PC-3 (cell line): ENCODE results near the gene MECR. TPM values are rescaled to one million over a fixed set of nuclear protein-coding genes. Genes with fewer than 3 reads are reported as not detected.

ENCODE experiments used
- ATAC-seq: fragments of 200-7000 bp; cut with Tn5 transposase; 2 replicates; pipeline ENCODE4 v1.9.1; 2020; ENCODE audit warnings: mild to moderate bottlenecking, moderate library complexity
- BruUV-seq: library from RNA; stranded (reverse); fragments of 400-500 nt; replicated peaks from 2 replicates; lab custom pipeline; 2021; lab: Mats Ljungman, UMichigan
- CTCF ChIA-PET: fragments of 300-600 bp; sonication (Branson Sonifier 250); formaldehyde crosslinking; loops from one replicate; lab custom pipeline; 2022; ENCODE audit warnings: antibody characterized with exemption; lab: Charles Lee
- POLR2A ChIA-PET: fragments of 300-600 bp; sonication (Branson Sonifier 250); formaldehyde crosslinking; loops from one replicate; lab custom pipeline; 2022; ENCODE audit warnings: antibody characterized with exemption; ENCODE audit not compliant: unreplicated experiment; lab: Charles Lee
- DNase-seq: peaks from one replicate; pipeline ENCODE4 v3.0.0-alpha.2; 2015
- H2AFZ ChIP-seq: fragments of 300-600 bp; sonication (generic); 2 replicates; pipeline ENCODE4 v1.6.0; 2016; ENCODE audit warnings: antibody characterized with exemption, low read length
- H3F3A ChIP-seq: fragments of 300-600 bp; sonication (generic); one replicate; pipeline ENCODE4 v1.6.0; 2017; ENCODE audit warnings: antibody characterized with exemption, low read length, control low read depth, mild to moderate bottlenecking; ENCODE audit not compliant: unreplicated experiment
- H3K27ac ChIP-seq: fragments of 300-600 bp; sonication (generic); 2 replicates; pipeline ENCODE4 v1.5.1; 2016; ENCODE audit warnings: mild to moderate bottlenecking, low read length
- H3K27me3 ChIP-seq: fragments of 300-600 bp; sonication (generic); 2 replicates; pipeline ENCODE4 v1.6.1; 2016; ENCODE audit warnings: low read length, mixed read lengths
- H3K36me3 ChIP-seq: fragments of 300-600 bp; sonication (generic); 2 replicates; pipeline ENCODE4 v1.6.1; 2016; ENCODE audit warnings: low read depth, mixed run types, low read length, mixed read lengths
- H3K4me1 ChIP-seq: fragments of 300-600 bp; sonication (generic); 2 replicates; pipeline ENCODE4 v1.5.1; 2016; ENCODE audit warnings: low read length; ENCODE audit not compliant: insufficient read depth
- H3K4me2 ChIP-seq: fragments of 300-600 bp; sonication (generic); 2 replicates; pipeline ENCODE4 v1.6.0; 2016; ENCODE audit warnings: low read length
- H3K4me3 ChIP-seq: fragments of 300-600 bp; sonication (generic); 2 replicates; pipeline ENCODE4 v1.5.1; 2016; ENCODE audit warnings: mild to moderate bottlenecking, low read length, mixed read lengths
- H3K79me2 ChIP-seq: fragments of 300-600 bp; sonication (generic); 2 replicates; pipeline ENCODE4 v1.6.1; 2017; ENCODE audit warnings: low read length, mixed read lengths
- H3K9ac ChIP-seq: fragments of 300-600 bp; sonication (generic); 2 replicates; pipeline ENCODE4 v1.6.0; 2016; ENCODE audit warnings: mild to moderate bottlenecking, low read length
- H3K9me2 ChIP-seq: fragments of 300-600 bp; sonication (generic); replicated peaks from 2 replicates; pipeline ENCODE4 v1.6.1; 2016; ENCODE audit warnings: mixed run types, low read length, mixed read lengths
- H3K9me3 ChIP-seq: fragments of 300-600 bp; sonication (generic); 2 replicates; pipeline ENCODE4 v1.6.1; 2016; ENCODE audit warnings: low read length, mixed read lengths
- H4K20me1 ChIP-seq: fragments of 300-600 bp; sonication (generic); 2 replicates; pipeline ENCODE4 v1.6.1; 2016; ENCODE audit warnings: low read length, mixed read lengths
- CTCF ChIP-seq: fragments of 300-600 bp; sonication (generic); conservative IDR thresholded peaks from 2 replicates; pipeline ENCODE4 v1.5.1; 2017; ENCODE audit warnings: antibody characterized with exemption, low read depth, mild to moderate bottlenecking, low read length
- EZH2 ChIP-seq: fragments of 300-600 bp; sonication (generic); IDR thresholded peaks from one replicate; pipeline ENCODE4 v1.6.1; 2017; ENCODE audit warnings: antibody characterized with exemption, mild to moderate bottlenecking, low read length; ENCODE audit not compliant: unreplicated experiment
- EZH2phosphoT487 ChIP-seq: fragments of 300-600 bp; sonication (generic); IDR thresholded peaks from 2 replicates; pipeline ENCODE4 v1.6.1; 2018; ENCODE audit warnings: mild to moderate bottlenecking, antibody characterized with exemption, low read length, borderline replicate concordance
- intact Hi-C: fragments of 100-400 bp; cut with micrococcal nuclease; formaldehyde crosslinking; loops from 2 replicates; pipeline ENCODE4 v1.9.0; 2023
- total RNA-seq: library from RNA; depleted of rRNA; stranded (reverse); fragments of >200 nt; gene quantifications from 2 replicates; pipeline ENCODE4 v1.2.3, GENCODE V29; 2014

The MECR gene
- total RNA-seq, 1 experiment from 2014 or later: 30.5 TPM

GRCh38 chr1:29267321-29268070, 36.8 kb upstream of the MECR start:
- Histone ChIP-seq H3K4me3 (no peak overlapping the region), H3K27me3 (no peaks in the 10 kb centered on the region), H4K20me1 (no peaks in the 10 kb centered on the region), H3K9me2 (no peaks in the 10 kb centered on the region), H3K9ac (no peak overlapping the region), H3K4me1 (peaks cover 24% of the 10 kb centered on the region), H3K9me3 (no peaks in the 10 kb centered on the region), H2AFZ (no peak overlapping the region), H3F3A (no peaks in the 10 kb centered on the region), H3K36me3 (no peaks in the 10 kb centered on the region), H3K4me2 (no peak overlapping the region), H3K79me2 (no peaks in the 10 kb centered on the region), H3K27ac (no peak overlapping the region)
- ChIA-PET CTCF (no interaction called here), POLR2A (interaction anchor here (0.6 kb wide), 1 partner anchor 1874 kb away, joined by 5 read pairs; no protein-coding TSS in a partner anchor)
- DNase-seq (no peak), ATAC-seq (no peak)
- no peak for TF ChIP-seq EZH2
- TF ChIP-seq CTCF: no peak
- TF ChIP-seq EZH2phosphoT487: no peak
- no TSS peak for BruUV-seq
- intact Hi-C loops: no loop called here

GRCh38 chr1:29266912-29267311, 36.2 kb upstream of the MECR start:
- Histone ChIP-seq H4K20me1 (no peaks in the 10 kb centered on the region), H3K27ac (no peak overlapping the region), H3K79me2 (no peaks in the 10 kb centered on the region), H2AFZ (no peak overlapping the region), H3K4me1 (peaks cover 18% of the 10 kb centered on the region), H3K4me3 (no peak overlapping the region), H3K9me3 (no peaks in the 10 kb centered on the region), H3K4me2 (no peak overlapping the region), H3K9me2 (no peaks in the 10 kb centered on the region), H3K36me3 (no peaks in the 10 kb centered on the region), H3F3A (no peaks in the 10 kb centered on the region), H3K9ac (no peak overlapping the region), H3K27me3 (no peaks in the 10 kb centered on the region)
- intact Hi-C loops: no loop called here
- TF ChIP-seq EZH2phosphoT487: no peak
- no peak for TF ChIP-seq CTCF
- no peak for TF ChIP-seq EZH2
- no TSS peak for BruUV-seq
- ChIA-PET CTCF (no interaction called here), POLR2A (interaction anchor here (0.5 kb wide), 1 partner anchor 36 kb away, joined by 3 read pairs; the partner anchor contains the start of gene MECR)
- ATAC-seq (no peak), DNase-seq (no peak)

- no peaks in the 10 kb centered on the region for H4K20me1 ChIP-seq
- no peak overlapping the region for H3K27ac ChIP-seq
- no peak overlapping the region for H3K4me2 ChIP-seq
- H3K4me3 ChIP-seq: no peak overlapping the region
- POLR2A ChIA-PET: no interaction called here
- no peak for TF ChIP-seq CTCF
- no peak for TF ChIP-seq EZH2
- no peak for TF ChIP-seq EZH2phosphoT487
- no peak overlapping the region for H2AFZ ChIP-seq
- H3K9me3 ChIP-seq: no peaks in the 10 kb centered on the region
- no peaks in the 10 kb centered on the region for H3K9me2 ChIP-seq
- H3K9ac ChIP-seq: no peak overlapping the region
- no peaks in the 10 kb centered on the region for H3F3A ChIP-seq
- no peaks in the 10 kb centered on the region for H3K36me3 ChIP-seq
- CTCF ChIA-PET: no interaction called here
- 0 out of 2 replicates have a peak, but pooled peaks cover 7% of the 10 kb centered on the region for H3K4me1 ChIP-seq
- no TSS peak for BruUV-seq
- H3K79me2 ChIP-seq: no peaks in the 10 kb centered on the region
- no peaks in the 10 kb centered on the region for H3K27me3 ChIP-seq
- intact Hi-C loops: no loop called here
- peak; percentile 54 for DNase-seq
- ATAC-seq: peak; percentile 71
These were observed 34.1 kb upstream of the MECR start for GRCh38 chr1:29264773-29265389.
